ENCODE results near the gene AHSG.

Gene AHSG

GRCh38 chr3:186640929-186641328, 28.1 kb downstream of the AHSG start:
- ChIA-PET POLR2A (no interaction called here), CTCF (interaction anchor here (0.8 kb wide), 1 partner anchor 23 kb away, joined by 3 read pairs; no protein-coding TSS in a partner anchor)
- TF ChIP-seq L3MBTL2 (conservative IDR thresholded peaks at IDR 0.05) (no peak), TARDBP (IDR thresholded peaks at IDR 0.05) (no peak), ARNT (IDR thresholded peaks at IDR 0.05) (no peak), NFRKB (IDR thresholded peaks at IDR 0.05) (no peak), HDGF (IDR thresholded peaks at IDR 0.05; ENCODE audit: borderline replicate concordance) (no peak), SP1 (IDR thresholded peaks at IDR 0.05) (no peak), FOXA1 (IDR thresholded peaks at IDR 0.05) (no peak), LEF1 (IDR thresholded peaks at IDR 0.05; ENCODE audit: borderline replicate concordance) (no peak), BHLHE40 (IDR thresholded peaks at IDR 0.05; ENCODE audit: borderline replicate concordance) (no peak)
- DNase-seq (ENCODE audit: extremely low spot score) = no peak

GRCh38 chr3:186642014-186642413, 29.2 kb downstream of the AHSG start:
- DNase-seq (ENCODE audit: extremely low spot score) = no peak
- TF ChIP-seq ELF4 (IDR thresholded peaks at IDR 0.05) (no peak), ZNF384 (IDR thresholded peaks at IDR 0.05) (no peak), LEF1 (IDR thresholded peaks at IDR 0.05; ENCODE audit: borderline replicate concordance) (no peak), FOXK2 (IDR thresholded peaks at IDR 0.05) (no peak), SUZ12 (IDR thresholded peaks at IDR 0.05) (no peak), FOXM1 (IDR thresholded peaks at IDR 0.05; ENCODE audit: borderline replicate concordance) (no peak), HDGF (IDR thresholded peaks at IDR 0.05; ENCODE audit: borderline replicate concordance) (no peak), FOXA1 (IDR thresholded peaks at IDR 0.05) (no peak), SP1 (IDR thresholded peaks at IDR 0.05) (no peak), L3MBTL2 (conservative IDR thresholded peaks at IDR 0.05) (no peak), BHLHE40 (IDR thresholded peaks at IDR 0.05; ENCODE audit: borderline replicate concordance) (no peak)
- CTCF ChIA-PET = interaction anchor here (0.6 kb wide), 1 partner anchor 497 kb away, joined by 3 read pairs; the partner anchor contains the start of gene RPL39L
- POLR2A ChIA-PET = no interaction called here

- POLR2A ChIA-PET = interaction anchor here (1.3 kb wide), 1 partner anchor 26 kb away, joined by 4 read pairs; no protein-coding TSS in a partner anchor
Observed at GRCh38 chr3:186643493-186643892, 30.6 kb downstream of the AHSG start.

GRCh38 chr3:186644683-186645082, 31.8 kb downstream of the AHSG start:
- ChIA-PET POLR2A (no interaction called here), CTCF (no interaction called here)
- TF ChIP-seq NFRKB (IDR thresholded peaks at IDR 0.05) (no peak), ZNF384 (IDR thresholded peaks at IDR 0.05) (no peak), ARNT (IDR thresholded peaks at IDR 0.05) (no peak), TARDBP (IDR thresholded peaks at IDR 0.05) (no peak)
- no peak for DNase-seq (ENCODE audit: extremely low spot score)

More at GRCh38 chr3:186643493-186643892, 30.6 kb downstream of the AHSG start:
- CTCF ChIA-PET = no interaction called here
- TF ChIP-seq NFRKB (IDR thresholded peaks at IDR 0.05) (no peak), BHLHE40 (IDR thresholded peaks at IDR 0.05; ENCODE audit: borderline replicate concordance) (no peak), FOXK2 (IDR thresholded peaks at IDR 0.05) (no peak), CTBP1 (IDR thresholded peaks at IDR 0.05; ENCODE audit: borderline replicate concordance) (no peak), L3MBTL2 (conservative IDR thresholded peaks at IDR 0.05) (no peak), HDGF (IDR thresholded peaks at IDR 0.05; ENCODE audit: borderline replicate concordance) (no peak), FOXA1 (IDR thresholded peaks at IDR 0.05) (no peak), ELF4 (IDR thresholded peaks at IDR 0.05) (no peak), TARDBP (IDR thresholded peaks at IDR 0.05) (no peak), FOXM1 (IDR thresholded peaks at IDR 0.05; ENCODE audit: borderline replicate concordance) (no peak), SP1 (IDR thresholded peaks at IDR 0.05) (no peak), ARNT (IDR thresholded peaks at IDR 0.05) (no peak), PKNOX1 (IDR thresholded peaks at IDR 0.05) (no peak)
- no peak for DNase-seq (ENCODE audit: extremely low spot score)

- TF ChIP-seq FOXM1 (IDR thresholded peaks at IDR 0.05; ENCODE audit: borderline replicate concordance) (no peak), FOXA1 (IDR thresholded peaks at IDR 0.05) (no peak), LEF1 (IDR thresholded peaks at IDR 0.05; ENCODE audit: borderline replicate concordance) (no peak), ARNT (IDR thresholded peaks at IDR 0.05) (no peak), CTBP1 (IDR thresholded peaks at IDR 0.05; ENCODE audit: borderline replicate concordance) (no peak), HDGF (IDR thresholded peaks at IDR 0.05; ENCODE audit: borderline replicate concordance) (no peak), ZNF384 (IDR thresholded peaks at IDR 0.05) (no peak), FOXK2 (IDR thresholded peaks at IDR 0.05) (no peak)
- CTCF ChIA-PET = no interaction called here
- no peak for DNase-seq (ENCODE audit: extremely low spot score)
- POLR2A ChIA-PET = no interaction called here
Observed at GRCh38 chr3:186646106-186646505, 33.2 kb downstream of the AHSG start.

- DNase-seq (ENCODE audit: extremely low spot score) = no peak
- TF ChIP-seq NFRKB (IDR thresholded peaks at IDR 0.05) (no peak), PKNOX1 (IDR thresholded peaks at IDR 0.05) (no peak), FOXK2 (IDR thresholded peaks at IDR 0.05) (no peak), SUZ12 (IDR thresholded peaks at IDR 0.05) (no peak), ARNT (IDR thresholded peaks at IDR 0.05) (no peak), L3MBTL2 (conservative IDR thresholded peaks at IDR 0.05) (no peak), CTBP1 (IDR thresholded peaks at IDR 0.05; ENCODE audit: borderline replicate concordance) (no peak), FOXM1 (IDR thresholded peaks at IDR 0.05; ENCODE audit: borderline replicate concordance) (no peak), FOXA1 (IDR thresholded peaks at IDR 0.05) (no peak), TARDBP (IDR thresholded peaks at IDR 0.05) (no peak), ZNF384 (IDR thresholded peaks at IDR 0.05) (no peak), LEF1 (IDR thresholded peaks at IDR 0.05; ENCODE audit: borderline replicate concordance) (no peak), BHLHE40 (IDR thresholded peaks at IDR 0.05; ENCODE audit: borderline replicate concordance) (no peak), SP1 (IDR thresholded peaks at IDR 0.05) (no peak)
- ChIA-PET POLR2A (no interaction called here), CTCF (no interaction called here)
Observed at GRCh38 chr3:186646841-186647240, 34.0 kb downstream of the AHSG start.

- TF ChIP-seq LEF1 (IDR thresholded peaks at IDR 0.05; ENCODE audit: borderline replicate concordance) = no peak
- no peak for DNase-seq (ENCODE audit: extremely low spot score)
- POLR2A ChIA-PET = no interaction called here
- CTCF ChIA-PET = no interaction called here
Observed at GRCh38 chr3:186648851-186649250, 36.0 kb downstream of the AHSG start.

All from HEK293T (cell line).